Esophagus squamous epithelium (tissue), 5 donors: ENCODE data around the gene SETD4. TPM values are rescaled to one million over a fixed set of nuclear protein-coding genes. Genes with fewer than 3 reads are reported as not detected.

Source experiments
- DNase-seq: peaks from one replicate; lab custom pipeline; 2025; lab: John Stamatoyannopoulos, UW
- H3K27ac ChIP-seq, 4 donors: fragments of 200-600 bp; sonication (generic); one replicate each; pipeline ENCODE4 v1.5.1; 2016 to 2019; ENCODE audit warnings: mild to moderate bottlenecking in 1 of 4
- H3K27me3 ChIP-seq, 4 donors: fragments of 200-600 bp; sonication (generic); 1 replicate in 3 of 4; 2 replicates in 1 of 4; pipeline versions ENCODE4 v1.5.1 to v1.6.0; 2017 to 2021; ENCODE audit warnings: antibody characterized with exemption in 1 of 4
- H3K36me3 ChIP-seq, 3 donors: fragments of 200-600 bp; sonication (generic); one replicate each; pipeline ENCODE4 v1.5.1; 2016 to 2019
- H3K4me1 ChIP-seq, 3 donors: fragments of 200-600 bp; sonication (generic); one replicate each; pipeline ENCODE4 v1.5.1; 2017 to 2019
- H3K4me3 ChIP-seq, 4 donors: fragments of 200-600 bp; sonication (generic); 1 replicate in 3 of 4; 2 replicates in 1 of 4; pipeline ENCODE4 v1.5.1; 2016 to 2019; ENCODE audit warnings: mild to moderate bottlenecking in 2 of 4, moderate library complexity in 1 of 4
- H3K9me3 ChIP-seq, 3 donors: fragments of 200-600 bp; sonication (generic); one replicate each; pipeline ENCODE4 v1.5.1; 2016 to 2019
- CTCF ChIP-seq, 6 experiments: fragments of 450-650 bp in 4 of 6; fragments of 200-600 bp in 2 of 6; sonication (generic) in 2 of 6; IDR thresholded peaks; one replicate each; pipeline ENCODE4 v1.5.1; 2016 to 2019; ENCODE audit warnings: antibody characterized with exemption in 6 of 6, mild to moderate bottlenecking in 4 of 6, moderate library complexity in 4 of 6
- POLR2A ChIP-seq, 4 donors: fragments of 450-650 bp; IDR thresholded peaks; one replicate each; pipeline ENCODE4 v1.6.1; 2017; ENCODE audit warnings: antibody characterized with exemption in 4 of 4, mild to moderate bottlenecking in 4 of 4, moderate library complexity in 3 of 4
- WGBS, 2 donors: methylation state at CpG; one replicate each; pipeline ENCODE4 v1.1.5; 2018; 5-methylcytosine and 5-hydroxymethylcytosine counted together
- intact Hi-C: fragments of 100-400 bp; cut with DNase I; formaldehyde crosslinking; loops from one replicate; pipeline ENCODE4 v1.15.0; 2022
- total RNA-seq, 4 donors: library from RNA; depleted of rRNA; stranded (reverse); fragments of >200 nt; gene quantifications; one replicate each; pipeline ENCODE4 v1.1.0, GENCODE V29; 2016
- donor health status: DM: yes; HTN: yes; CAD: no.

The SETD4 gene
- total RNA-seq, 4 donors from 2014 or later, result 9.9 to 30.1 (median 14.6) TPM

GRCh38 chr21:36097427-36098181 is 37.3 kb upstream of the SETD4 start:
- intact Hi-C loops, result no loop called here
- TF ChIP-seq CTCF (IDR thresholded peaks at IDR 0.05) (no peak), POLR2A (IDR thresholded peaks at IDR 0.05) (no peak)
- no peak for DNase-seq
- H3K4me3 ChIP-seq, result no peak overlapping the region
- peaks cover 0 to 15% (median 7%) of the 10 kb centered on the region in 3 donors for H3K9me3 ChIP-seq
- no peaks in the 10 kb centered on the region for H3K36me3 ChIP-seq
- peak overlapping the region; percentile 32 to 73 (median 60) for H3K27ac ChIP-seq
- 43 to 53% methylated on average over 6 to 8 of the region's 8 CpGs for WGBS, 2 donors
- H3K4me1 ChIP-seq, result peaks cover 0 to 36% (median 16%) of the 10 kb centered on the region in 3 donors
- peaks cover 0 to 5% (median 0%) of the 10 kb centered on the region in 4 donors for H3K27me3 ChIP-seq

GRCh38 chr21:36096398-36097290 is 36.3 kb upstream of the SETD4 start:
- TF ChIP-seq CTCF (IDR thresholded peaks at IDR 0.05), result no peak
- TF ChIP-seq POLR2A (IDR thresholded peaks at IDR 0.05), result no peak
- intact Hi-C loops, result no loop called here
- no peak for DNase-seq
- Histone ChIP-seq H3K9me3 (peaks cover 0 to 15% (median 7%) of the 10 kb centered on the region in 3 donors), H3K27ac (peak overlapping the region; percentile 25 to 73 (median 52)), H3K4me1 (peaks cover 0 to 37% (median 16%) of the 10 kb centered on the region in 3 donors), H3K27me3 (no peaks in the 10 kb centered on the region), H3K36me3 (no peaks in the 10 kb centered on the region), H3K4me3 (no peak overlapping the region)
- WGBS, 2 donors, result 84 to 88% methylated on average over 1 of the region's 1 CpG

GRCh38 chr21:36093512-36093911 is 33.2 kb upstream of the SETD4 start:
- H3K27me3 ChIP-seq, result no peaks in the 10 kb centered on the region
- no peak overlapping the region for H3K4me3 ChIP-seq
- DNase-seq, result no peak
- H3K4me1 ChIP-seq, result peaks cover 0 to 52% (median 24%) of the 10 kb centered on the region in 3 donors
- peaks cover 0 to 15% (median 7%) of the 10 kb centered on the region in 3 donors for H3K9me3 ChIP-seq
- H3K27ac ChIP-seq, result no peak overlapping the region
- TF ChIP-seq CTCF (IDR thresholded peaks at IDR 0.05) (no peak), POLR2A (IDR thresholded peaks at IDR 0.05) (no peak)
- H3K36me3 ChIP-seq, result no peaks in the 10 kb centered on the region
- intact Hi-C loops, result no loop called here
- WGBS, 2 donors, result 96 to 100% methylated on average over 1 of the region's 1 CpG

GRCh38 chr21:36092681-36093080 is 32.4 kb upstream of the SETD4 start:
- TF ChIP-seq POLR2A (IDR thresholded peaks at IDR 0.05) (no peak), CTCF (IDR thresholded peaks at IDR 0.05) (no peak)
- Histone ChIP-seq H3K4me1 (peaks cover 0 to 44% (median 18%) of the 10 kb centered on the region in 3 donors), H3K4me3 (no peak overlapping the region), H3K9me3 (peaks cover 0 to 15% (median 7%) of the 10 kb centered on the region in 3 donors), H3K36me3 (no peaks in the 10 kb centered on the region), H3K27ac (no peak overlapping the region), H3K27me3 (no peaks in the 10 kb centered on the region)
- DNase-seq, result no peak
- intact Hi-C loops, result no loop called here
